K562 (cell line): ENCODE measurements around the gene MADCAM1. TPM values are rescaled to one million over a fixed set of nuclear protein-coding genes. Genes with fewer than 3 reads are reported as not detected.

Source experiments
- ATF2 ChIP-seq: sonication (generic); formaldehyde crosslinking; IDR thresholded peaks from 2 replicates; pipeline ENCODE4 v1.8.1; 2022; ENCODE audit warnings: missing genetic modification reagents
- BRCA1 ChIP-seq, 2 experiments: fragments of 450-650 bp in 1 of 2; sonication (generic) in 1 of 2; formaldehyde crosslinking in 1 of 2; IDR thresholded peaks; 2 replicates each; pipeline versions ENCODE4 v1.5.0 to v1.6.1; 2017 to 2020; ENCODE audit warnings: mild to moderate bottlenecking in 1 of 2, missing genetic modification reagents in 1 of 2
- CBX3 ChIP-seq, 2 experiments: IDR thresholded peaks; 1 replicate in 1 of 2; 2 replicates in 1 of 2; pipeline ENCODE4 v1.6.1; 2012; ENCODE audit warnings: inconsistent platforms in 2 of 2, low read length in 2 of 2, borderline replicate concordance in 1 of 2, control low read depth in 1 of 2
- CREM ChIP-seq: IDR thresholded peaks from 2 replicates; pipeline ENCODE4 v1.6.1; 2014; ENCODE audit warnings: antibody characterized with exemption, low read depth
- EP300 ChIP-seq: IDR thresholded peaks from 2 replicates; pipeline ENCODE4 v1.6.1; 2012; ENCODE audit warnings: low read length, improper control_type of control experiment
- ETS1 ChIP-seq: conservative IDR thresholded peaks from 2 replicates; pipeline ENCODE4 v1.6.1; 2011; ENCODE audit warnings: low read depth, mild to moderate bottlenecking, low read length; ENCODE audit not compliant: control insufficient read depth
- GTF2F1 ChIP-seq: IDR thresholded peaks from 2 replicates; pipeline ENCODE4 v1.6.1; 2011; ENCODE audit warnings: low read depth, low read length, improper control_type of control experiment
- HNRNPH1 ChIP-seq: fragments of 200-400 bp; formaldehyde crosslinking; optimal IDR thresholded peaks from 2 replicates; pipeline ENCODE3; 2017; ENCODE audit warnings: low read depth, mild to moderate bottlenecking, low read length, moderate library complexity
- JUND ChIP-seq, 2 experiments: IDR thresholded peaks; 2 replicates in 1 of 2; 3 replicates in 1 of 2; pipeline ENCODE4 v1.6.1; 2011; ENCODE audit warnings: borderline replicate concordance in 2 of 2, low read depth in 2 of 2, low read length in 2 of 2, improper control_type of control experiment in 1 of 2, missing biosample characterization in 1 of 2, missing genetic modification characterization in 1 of 2, missing genetic modification reagents in 1 of 2
- KLF6 ChIP-seq: fragments of 250-450 bp; sonication (Bioruptor Pico); IDR thresholded peaks from 2 replicates; pipeline ENCODE4 v1.4.0; 2020; ENCODE audit warnings: mild to moderate bottlenecking, moderate library complexity, borderline replicate concordance
- LARP7 ChIP-seq: fragments of 450-650 bp; IDR thresholded peaks from 2 replicates; pipeline ENCODE4 v1.6.1; 2016
- MITF ChIP-seq: IDR thresholded peaks from 2 replicates; pipeline ENCODE4 v1.6.1; 2014; ENCODE audit warnings: antibody characterized with exemption
- NBN ChIP-seq: fragments of 450-650 bp; IDR thresholded peaks from 2 replicates; pipeline ENCODE4 v1.6.1; 2016; ENCODE audit warnings: low read depth, mild to moderate bottlenecking
- PHF20 ChIP-seq: fragments of 450-650 bp; IDR thresholded peaks from 2 replicates; pipeline ENCODE4 v1.6.1; 2018; ENCODE audit not compliant: partially characterized antibody
- SOX6 ChIP-seq: fragments of 450-650 bp; IDR thresholded peaks from 2 replicates; pipeline ENCODE4 v1.6.1; 2014; ENCODE audit warnings: mild to moderate bottlenecking
- ZBTB5 ChIP-seq: fragments of 450-650 bp; IDR thresholded peaks from 2 replicates; pipeline ENCODE4 v1.6.1; 2017; ENCODE audit warnings: antibody characterized with exemption
- ZC3H11A ChIP-seq: IDR thresholded peaks from 2 replicates; pipeline ENCODE4 v1.6.1; 2012; ENCODE audit warnings: low read depth, low read length, improper control_type of control experiment
- ZNF707 ChIP-seq: fragments of 250-450 bp; sonication (Bioruptor Pico); conservative IDR thresholded peaks from 2 replicates; pipeline ENCODE4 v1.8.0; 2022; ENCODE audit warnings: inconsistent platforms, mild to moderate bottlenecking, moderate library complexity
- ZNF76 ChIP-seq: fragments of 250-450 bp; sonication (Bioruptor Pico); IDR thresholded peaks from 2 replicates; pipeline ENCODE4 v1.4.0; 2020; ENCODE audit warnings: mild to moderate bottlenecking, moderate library complexity, borderline replicate concordance
- polyA plus RNA-seq, 8 experiments: library from polyadenylated mRNA; depleted of rRNA in 4 of 8; stranded (reverse) in 5 of 8; unstranded in 3 of 8; fragments of >200 nt; fragmentation: Nextera tagmentation in 2 of 8; fragmentation: Illumina TruSeq in 1 of 8; extraction: Ambion mirVana in 2 of 8; extraction: Trizol in 1 of 8; gene quantifications; 2 replicates each; pipeline versions ENCODE4 v1.2.1 to v1.2.3, GENCODE V29; 2011 to 2014; ENCODE audit warnings: inconsistent platforms in 1 of 8, missing spikeins in 1 of 8
- total RNA-seq, 7 experiments: library from RNA; depleted of rRNA in 6 of 7; stranded (reverse); fragments of >200 nt in 6 of 7; fragmentation: Illumina TruSeq in 2 of 7; extraction: Trizol in 2 of 7; gene quantifications; 2 replicates each; pipeline versions ENCODE4 v1.2.1 to v1.2.3, GENCODE V29; 2011 to 2021; ENCODE audit warnings: low replicate concordance in 1 of 7

Gene MADCAM1
- total and polyA plus RNA-seq, 9 of the 15 experiments (the other 6 are each of a cell fraction or from before 2014, with no cell fraction given) = 0.09 to 0.36 (median 0.09) TPM; not detected in 6

DNA sequence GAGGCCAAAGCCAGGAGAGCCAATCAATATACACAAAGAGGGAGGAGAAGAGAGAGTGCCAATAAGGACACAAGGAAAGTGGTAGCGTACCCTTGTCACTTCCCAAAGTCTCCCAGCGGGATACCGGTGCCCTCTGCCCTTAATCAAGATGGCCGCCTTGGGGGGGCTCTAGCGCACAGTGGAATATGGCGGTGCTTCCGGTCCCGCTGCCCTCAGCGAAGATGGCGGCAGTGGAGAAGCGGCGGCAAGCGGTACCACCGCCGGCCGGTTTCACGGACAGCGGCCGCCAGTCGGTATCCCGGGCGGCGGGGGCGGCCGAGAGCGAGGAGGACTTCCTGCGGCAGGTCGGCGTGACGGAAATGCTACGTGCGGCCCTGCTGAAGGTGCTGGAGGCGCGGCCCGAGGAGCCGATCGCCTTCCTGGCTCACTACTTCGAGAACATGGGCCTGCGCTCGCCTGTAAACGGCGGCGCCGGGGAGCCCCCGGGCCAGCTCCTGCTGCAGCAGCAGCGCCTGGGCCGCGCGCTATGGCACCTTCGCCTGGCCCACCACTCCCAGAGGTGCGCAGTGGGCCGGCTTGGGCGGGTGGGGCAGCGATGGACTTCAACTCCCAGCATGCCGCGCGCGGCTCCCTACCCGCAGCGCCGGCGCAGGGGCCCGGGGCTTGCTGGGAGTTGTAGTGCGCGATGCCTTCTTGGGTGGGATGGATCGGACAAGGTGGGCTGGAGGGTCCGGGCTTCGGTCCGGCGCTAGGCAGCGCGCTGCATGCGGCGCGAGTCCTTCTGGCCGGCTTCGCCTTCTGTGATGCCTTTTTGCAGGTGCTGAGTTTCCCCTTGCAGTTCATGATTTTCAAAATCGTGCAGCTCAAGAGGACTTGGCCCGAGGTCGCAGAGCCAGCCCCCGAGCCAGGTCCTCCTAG lies 11.3 kb downstream of the MADCAM1 start, which contains the start of gene TPGS1 (continued):
- TF ChIP-seq CREM (peak; percentile 78), ETS1 (peak; percentile 98), ZNF707 (no peak), HNRNPH1 (no peak), KLF6 (CRISPR knock-in tag) (peak; percentile 81), ATF2 (CRISPR knock-in tag) (no peak), GTF2F1 (0 out of 2 replicates have a peak, but pooled peaks have one; percentile 32), BRCA1 (IDR thresholded peaks at IDR 0.05) (no peak), BRCA1 (CRISPR knock-in tag; IDR thresholded peaks at IDR 0.05) (no peak), EP300 (0 out of 2 replicates have a peak, but pooled peaks have one; percentile 3), JUND (IDR thresholded peaks at IDR 0.05; ENCODE audit: borderline replicate concordance, low read depth, low read length) (0 out of 2 replicates have a peak, but pooled peaks have one; percentile 3), JUND (tag; IDR thresholded peaks at IDR 0.05; ENCODE audit: borderline replicate concordance, low read depth, low read length) (no peak; the same call in 1 of the 3 replicates), LARP7 (no peak), ZNF76 (CRISPR knock-in tag) (peak; percentile 25; the same call in 1 of the 2 replicates), CBX3 (IDR thresholded peaks at IDR 0.05; ENCODE audit: borderline replicate concordance in 1 of 2, low read length in 2 of 2) (no peak; a peak in 1 of 3 replicates), MITF (no peak), SOX6 (peak; percentile 15; the same call in 1 of the 2 replicates), ZBTB5 (no peak), PHF20 (peak; percentile 87), NBN (no peak), ZC3H11A (peak; percentile 33; the same call in 1 of the 2 replicates)
